Activated CD4-positive, CD25-positive, alpha-beta regulatory T cell treated with anti-CD3 and anti-CD28 coated beads, Interleukin-2, amount 50 U/mL, for 72 hours (primary cell): Measurements from ENCODE around the gene DCAF11.

Experiments used
- DNase-seq: peaks from one replicate; pipeline ENCODE4 v3.0.0; 2021

DCAF11 gene

DNA sequence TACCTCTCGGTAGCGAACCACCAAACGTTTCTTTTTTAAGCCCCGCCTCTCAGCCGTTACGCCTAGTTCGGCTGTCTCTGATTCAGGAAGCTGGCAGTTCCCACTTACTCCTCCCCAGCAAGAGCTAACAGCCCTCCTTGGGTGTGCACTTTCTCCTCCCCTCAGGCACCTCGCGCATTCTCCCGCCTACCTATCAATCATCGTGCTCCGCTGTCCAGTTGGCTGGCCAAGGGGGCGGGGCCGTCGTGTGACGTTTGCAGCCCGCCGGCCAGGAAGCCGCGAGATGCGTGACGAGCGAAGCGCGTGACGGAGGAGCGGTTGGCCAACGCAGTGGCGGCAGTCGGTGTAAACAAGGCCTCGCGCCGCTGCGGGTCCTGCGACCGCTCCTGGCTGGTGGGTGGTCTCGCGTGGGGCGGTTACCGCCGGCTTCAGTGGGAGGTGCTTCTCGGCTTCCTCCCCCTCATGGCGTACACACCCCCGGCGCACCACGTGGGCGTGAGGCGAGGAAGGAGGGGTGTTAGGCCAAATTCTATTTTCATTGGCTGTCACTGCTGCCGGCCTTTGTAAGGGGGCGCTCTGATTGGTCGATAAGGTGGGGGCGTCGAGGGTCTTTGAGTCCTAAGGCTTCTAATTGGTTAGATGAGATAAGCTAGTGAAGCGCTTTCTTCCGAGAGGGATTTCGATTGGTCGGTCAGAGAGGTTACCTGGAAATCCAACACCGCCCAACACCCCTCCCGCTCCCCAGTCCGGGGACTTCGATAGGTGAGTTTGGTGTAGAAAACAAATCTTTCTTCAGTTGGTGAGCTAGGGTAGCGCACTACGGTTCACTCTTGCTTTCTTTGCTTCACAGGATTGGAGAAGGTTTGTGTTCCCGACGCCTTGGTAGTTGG, at the start of gene DCAF11, which contains the start of gene NRL:
Gene DCAF11, plus strand, starts transcription at position 246 of the 890 bp plus-strand sequence. CDS start 818 bp downstream, outside the sequence.
Gene NRL, minus strand, starts transcription at position 418 of the 890 bp plus-strand sequence. CDS start 32,101 bp downstream, outside the sequence.
- DNase-seq = peak; percentile 97

DNA sequence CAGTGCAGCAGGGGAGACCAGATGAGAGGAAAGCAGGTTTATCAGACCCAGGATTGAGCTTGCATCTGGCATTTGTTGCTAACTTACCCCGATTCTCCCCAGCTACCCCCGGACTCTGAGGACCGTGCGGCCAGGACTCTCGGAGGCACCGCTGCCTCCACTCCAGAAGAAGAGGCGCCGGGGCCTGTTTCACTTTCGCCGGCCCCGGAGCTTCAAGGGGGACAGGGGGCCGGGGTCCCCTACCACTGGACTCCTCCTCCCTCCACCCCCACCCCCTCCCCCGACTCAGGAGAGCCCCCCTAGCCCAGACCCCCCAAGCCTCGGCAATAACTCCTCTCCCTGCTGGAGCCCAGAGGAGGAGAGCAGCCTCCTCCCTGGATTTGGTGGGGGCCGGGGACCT, 49.7 kb upstream of the DCAF11 start:
- no peak for DNase-seq

DNA sequence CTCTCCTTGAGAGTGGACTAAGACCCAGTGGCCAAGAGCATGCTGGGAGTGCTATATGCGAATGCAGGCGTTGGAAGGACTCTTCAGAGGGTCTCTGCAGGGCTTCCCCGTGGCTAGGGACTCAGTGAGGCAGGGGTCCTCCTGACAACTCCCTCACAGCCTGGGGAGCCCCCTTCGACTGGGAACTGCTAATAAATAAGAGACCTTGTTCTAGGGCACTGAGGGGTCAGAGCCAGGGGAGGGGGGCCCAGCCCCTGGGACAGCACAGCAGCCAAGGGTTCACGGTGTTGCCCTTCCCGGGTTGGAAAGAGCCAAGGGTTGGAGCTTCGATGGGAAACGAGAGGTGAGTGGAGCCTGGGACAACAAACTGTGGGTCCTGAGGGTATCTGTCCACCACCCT, 49.2 kb upstream of the DCAF11 start:
- DNase-seq = no peak

DNA sequence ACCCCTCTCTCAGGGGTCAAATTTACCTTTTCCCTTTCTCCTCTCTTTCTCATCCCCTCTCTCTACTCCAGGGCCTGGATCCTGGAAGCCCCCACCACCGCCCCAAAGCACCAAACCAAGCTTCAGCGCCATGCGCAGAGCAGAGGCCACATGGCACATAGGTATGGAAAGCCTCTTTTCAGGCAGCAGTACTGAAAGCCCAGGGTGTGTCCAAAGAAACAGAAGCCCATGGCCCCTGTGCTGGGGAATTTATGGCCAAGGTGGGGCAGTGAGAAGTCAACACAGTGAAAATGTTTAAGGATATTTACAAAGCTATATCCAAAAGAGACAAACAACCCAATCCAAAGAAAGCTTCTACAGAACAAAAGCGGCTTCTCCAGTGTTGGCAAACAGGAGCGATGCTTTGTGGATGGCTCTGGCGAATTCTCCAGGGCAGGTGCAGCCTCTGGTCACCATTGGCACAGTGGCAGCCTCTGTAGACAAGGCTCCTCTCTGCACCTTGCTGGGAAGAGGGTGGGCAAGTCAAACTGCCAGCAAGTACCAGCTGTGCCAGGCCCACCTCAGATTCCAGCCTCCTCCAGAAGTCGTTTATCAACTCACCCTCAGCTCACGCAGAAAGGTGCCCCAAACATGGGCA, 48.0 kb upstream of the DCAF11 start:
- DNase-seq = no peak

DNA sequence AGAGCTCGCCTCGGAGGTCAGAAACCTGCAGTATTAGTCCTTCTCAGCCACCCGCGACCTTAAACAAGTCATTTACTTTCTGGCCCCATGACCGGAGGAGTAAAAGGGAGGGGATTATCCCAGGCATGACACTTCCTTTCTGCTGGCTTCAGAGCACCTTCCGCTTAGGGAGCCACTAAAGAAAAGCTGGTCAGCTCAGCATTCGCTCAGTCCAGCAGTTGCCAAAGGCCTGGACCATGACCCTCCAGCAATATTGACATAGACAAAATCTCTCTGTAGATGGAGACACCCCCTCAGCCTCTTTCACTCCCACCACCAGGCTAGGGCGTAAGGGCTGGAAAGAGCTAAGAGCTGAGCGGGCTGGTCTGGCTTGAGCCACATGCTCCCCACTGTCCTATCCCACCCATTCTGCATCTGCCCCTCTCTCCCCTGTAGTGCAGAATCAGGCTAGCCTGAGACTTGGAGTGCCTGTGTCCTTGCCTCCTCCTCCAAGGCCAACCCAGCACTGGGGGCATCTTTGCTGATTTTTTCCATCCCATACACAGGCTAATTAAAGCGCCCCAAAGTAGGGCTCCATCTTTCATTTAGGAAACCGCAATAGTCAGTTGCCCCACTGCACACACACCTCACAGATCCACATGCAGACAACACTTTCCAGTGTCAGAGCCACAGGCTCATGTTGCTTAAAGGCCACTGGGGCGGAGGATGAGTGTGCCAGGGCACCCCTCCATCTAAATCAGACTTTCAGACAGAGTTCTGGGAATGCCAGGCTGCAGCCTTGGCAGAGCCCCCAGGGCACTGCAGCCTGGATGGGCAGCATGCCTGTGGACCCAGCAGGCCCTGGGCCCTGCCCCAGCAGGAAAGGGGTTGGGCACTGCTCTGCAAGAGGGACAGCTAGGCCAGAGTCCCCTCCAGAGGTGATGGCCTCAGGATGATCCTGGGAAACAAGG, 47.2 kb upstream of the DCAF11 start:
- no peak for DNase-seq

DNA sequence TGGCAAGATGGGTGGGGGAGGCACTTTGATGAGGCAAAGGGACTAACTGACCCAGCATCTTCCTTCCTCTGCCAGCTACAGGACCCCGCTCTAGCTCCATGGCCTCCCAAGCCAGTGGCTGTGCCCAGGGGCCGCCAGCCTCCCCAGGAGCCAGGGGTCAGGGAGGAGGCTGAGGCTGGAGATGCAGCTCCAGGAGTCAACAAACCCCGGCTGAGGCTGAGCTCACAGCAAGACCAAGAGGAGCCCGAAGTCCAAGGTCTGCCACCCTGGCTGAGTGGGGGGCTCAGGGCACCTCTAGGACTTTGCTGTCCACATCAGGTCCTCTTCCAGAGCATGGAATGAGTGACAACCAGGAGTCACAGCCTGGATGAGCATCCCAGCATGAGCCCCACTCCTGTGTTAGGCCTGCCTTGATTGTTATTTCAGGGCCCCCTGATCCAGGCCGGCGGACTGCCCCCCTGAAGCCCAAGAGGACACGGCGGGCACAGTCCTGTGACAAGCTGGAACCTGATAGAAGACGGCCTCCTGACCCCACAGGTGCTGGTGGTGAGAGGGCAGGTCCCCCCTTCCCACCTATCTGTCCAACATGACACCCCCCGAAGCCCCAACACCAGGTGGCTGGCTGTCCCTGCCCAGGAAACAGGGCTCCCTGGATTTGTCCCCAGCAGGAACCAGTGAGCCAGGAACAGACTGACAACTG, 45.7 kb upstream of the DCAF11 start:
- no peak for DNase-seq

DNA sequence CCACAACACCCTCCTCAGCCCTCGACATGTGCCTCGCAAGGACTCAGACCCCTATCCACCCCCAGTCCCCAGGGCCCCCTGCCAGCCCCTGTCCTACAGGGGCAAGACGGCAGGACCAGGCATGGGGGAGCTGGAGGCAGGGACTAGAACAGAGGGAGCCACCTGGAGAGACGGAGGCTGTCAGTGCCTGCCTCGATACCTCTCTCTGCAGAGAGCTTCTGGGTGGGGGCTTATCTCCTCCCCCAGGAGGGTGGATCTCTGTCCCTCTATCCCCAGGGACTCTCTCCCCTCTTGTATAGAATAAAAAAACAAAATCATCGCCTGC, 45.2 kb upstream of the DCAF11 start:
- no peak for DNase-seq

DNA sequence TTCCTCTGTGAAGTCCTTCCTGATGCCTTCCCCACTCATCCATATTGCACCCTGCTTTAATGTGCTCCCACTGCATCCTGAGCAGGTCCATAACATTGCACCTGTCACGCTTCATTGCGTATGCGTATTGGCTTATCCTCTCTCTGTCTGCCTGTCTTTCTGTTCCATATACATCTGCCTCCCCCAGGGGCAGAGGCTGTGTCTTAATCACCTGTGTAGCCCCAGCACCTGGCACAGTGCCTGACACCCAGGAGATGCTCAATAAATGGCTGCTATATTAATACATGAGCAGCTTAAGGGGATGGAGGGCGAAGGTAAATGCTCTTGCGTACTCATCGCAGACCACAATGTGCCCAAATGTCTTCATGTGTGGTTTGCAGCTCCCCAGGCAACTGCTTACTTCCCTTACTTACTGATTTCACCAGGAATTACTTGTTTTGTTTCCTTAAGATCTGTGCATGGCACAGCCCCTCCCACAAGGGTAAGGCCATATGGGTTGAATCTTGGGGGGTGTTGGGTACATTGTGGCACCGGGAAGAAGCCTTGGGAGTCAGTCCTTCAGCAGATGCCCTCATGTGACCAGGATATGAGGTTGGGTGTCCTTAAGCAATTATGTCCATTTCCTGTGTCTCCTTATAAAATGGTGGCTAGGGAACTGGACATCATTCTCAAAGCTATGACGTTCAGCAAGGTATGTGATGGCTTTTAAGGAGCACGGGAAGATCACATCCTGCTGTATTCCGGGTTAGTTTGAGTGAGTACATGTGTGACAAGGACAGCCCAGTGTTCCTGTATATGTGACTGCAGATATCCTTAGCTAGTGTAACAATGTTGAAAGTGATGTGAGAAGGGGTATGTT, 44.1 kb upstream of the DCAF11 start:
- DNase-seq = no peak

DNA sequence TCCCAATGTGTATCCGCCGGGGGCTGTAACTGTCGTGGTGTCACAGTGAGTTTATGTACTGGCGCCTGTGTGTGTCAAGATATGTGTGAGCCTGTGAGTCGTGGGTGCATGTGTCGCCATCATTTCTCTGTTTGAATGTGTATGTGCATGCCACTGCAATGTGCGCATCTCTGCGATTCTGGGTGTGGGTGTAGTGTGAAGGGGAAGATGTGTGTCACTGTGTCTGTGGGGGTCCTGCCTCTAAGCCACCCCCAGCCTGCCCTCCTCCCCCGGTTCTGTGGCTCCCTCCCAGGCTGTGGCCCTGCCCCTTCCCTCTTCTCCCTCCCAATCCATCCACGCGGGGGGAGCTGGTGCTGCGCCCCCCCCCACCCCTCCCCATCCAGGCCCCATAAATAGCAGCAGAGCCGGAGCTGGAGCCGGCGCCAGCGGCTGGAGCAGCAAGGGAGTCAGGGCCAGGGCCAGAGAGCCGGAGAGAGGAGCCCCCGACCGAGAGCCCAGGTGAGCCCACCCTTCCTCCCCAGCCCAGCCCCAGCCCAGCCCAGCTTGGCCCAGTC, 43.4 kb upstream of the DCAF11 start, which contains the start of gene CPNE6:
Gene CPNE6, plus strand, starts transcription at position 419 of the 554 bp plus-strand sequence. CDS start 1,375 bp downstream, outside the sequence.
- DNase-seq = no peak

DNA sequence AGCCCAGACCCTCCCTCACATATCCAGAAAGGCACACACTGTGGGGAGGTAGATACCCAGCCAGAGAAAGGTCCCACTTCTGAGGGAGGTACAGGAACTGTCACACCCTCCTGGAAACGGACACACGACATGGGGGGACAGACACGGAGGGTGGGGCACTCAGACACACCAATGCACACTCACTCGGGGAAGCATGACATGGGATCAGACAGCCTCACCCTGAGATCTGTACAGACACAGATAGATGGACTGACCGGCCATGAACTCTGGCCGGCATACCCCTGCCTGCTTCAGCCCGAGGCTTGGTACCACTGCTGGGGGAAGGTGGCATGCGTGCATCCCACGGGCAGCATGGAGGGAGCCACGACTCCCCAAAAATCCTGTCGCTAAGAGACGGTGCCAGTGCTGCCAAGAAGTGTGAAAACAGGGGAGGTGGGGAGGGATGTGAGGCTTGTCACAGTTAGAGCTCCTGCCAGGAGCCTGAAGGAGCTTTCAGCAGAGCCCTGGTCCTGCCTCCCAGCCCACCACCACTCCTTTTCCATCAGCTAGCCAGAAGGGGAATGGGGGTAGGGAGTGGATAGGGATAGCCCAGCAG, 42.6 kb upstream of the DCAF11 start:
- no peak for DNase-seq

DNA sequence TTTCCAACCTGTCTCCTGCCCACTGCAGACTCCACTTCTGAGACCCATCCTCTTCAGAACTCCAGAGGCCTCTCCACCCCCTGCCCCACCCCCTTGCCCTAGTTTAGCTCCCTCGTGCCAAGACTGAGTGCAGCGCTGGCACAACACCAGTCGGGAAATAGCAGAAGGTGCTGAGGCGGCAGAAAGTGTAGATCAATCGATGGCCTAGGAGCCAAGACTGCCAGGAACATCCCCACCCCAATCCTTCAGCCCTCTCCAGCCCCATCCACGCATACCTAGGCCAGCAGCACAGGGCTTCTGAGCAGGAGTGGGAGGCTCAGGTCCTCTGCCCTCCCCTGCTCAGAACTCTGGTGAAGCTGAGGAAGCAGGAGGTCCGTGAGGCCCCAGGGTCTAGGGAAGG, 42.1 kb upstream of the DCAF11 start:
- no peak for DNase-seq

DNA sequence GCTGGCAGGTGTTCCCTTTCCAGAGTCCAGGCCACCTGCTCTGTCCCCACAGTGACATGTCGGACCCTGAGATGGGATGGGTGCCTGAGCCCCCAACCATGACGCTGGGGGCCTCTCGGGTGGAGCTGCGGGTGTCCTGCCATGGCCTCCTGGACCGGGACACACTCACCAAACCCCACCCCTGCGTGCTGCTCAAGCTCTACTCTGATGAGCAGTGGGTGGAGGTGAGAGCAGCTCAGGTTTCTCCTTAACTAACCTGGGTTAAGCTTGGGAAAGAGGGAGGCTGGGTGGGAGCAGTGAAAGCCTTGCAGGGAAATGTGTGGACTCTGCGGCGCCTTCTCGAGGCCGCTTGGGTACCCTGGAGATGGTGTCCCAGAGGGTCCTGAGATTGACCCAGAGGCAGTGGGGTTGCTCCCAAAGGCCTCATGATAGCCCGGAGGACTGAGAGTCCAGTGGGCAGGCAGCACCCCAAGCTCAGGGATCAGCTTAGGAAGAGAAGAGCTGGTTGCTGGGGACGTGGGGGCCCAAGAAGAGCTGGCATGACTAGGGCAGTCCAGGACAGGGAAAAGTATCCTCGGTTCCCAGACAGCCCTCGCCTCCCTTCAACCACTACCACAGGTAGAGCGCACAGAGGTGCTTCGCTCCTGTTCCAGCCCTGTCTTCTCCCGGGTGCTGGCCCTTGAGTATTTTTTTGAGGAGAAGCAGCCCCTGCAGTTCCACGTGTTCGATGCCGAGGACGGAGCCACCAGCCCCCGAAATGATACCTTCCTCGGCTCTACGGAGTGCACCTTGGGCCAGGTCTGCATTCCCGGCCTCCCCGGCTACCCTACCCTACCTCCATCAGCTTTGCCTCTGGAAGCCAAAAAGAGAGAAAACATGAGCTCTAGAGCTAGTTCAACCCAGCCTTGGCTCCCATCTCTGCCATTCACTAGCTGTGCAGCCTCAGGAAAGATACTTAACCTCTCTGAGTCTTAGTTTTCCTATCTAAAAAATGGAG, 41.4 kb upstream of the DCAF11 start:
- DNase-seq = no peak

DNA sequence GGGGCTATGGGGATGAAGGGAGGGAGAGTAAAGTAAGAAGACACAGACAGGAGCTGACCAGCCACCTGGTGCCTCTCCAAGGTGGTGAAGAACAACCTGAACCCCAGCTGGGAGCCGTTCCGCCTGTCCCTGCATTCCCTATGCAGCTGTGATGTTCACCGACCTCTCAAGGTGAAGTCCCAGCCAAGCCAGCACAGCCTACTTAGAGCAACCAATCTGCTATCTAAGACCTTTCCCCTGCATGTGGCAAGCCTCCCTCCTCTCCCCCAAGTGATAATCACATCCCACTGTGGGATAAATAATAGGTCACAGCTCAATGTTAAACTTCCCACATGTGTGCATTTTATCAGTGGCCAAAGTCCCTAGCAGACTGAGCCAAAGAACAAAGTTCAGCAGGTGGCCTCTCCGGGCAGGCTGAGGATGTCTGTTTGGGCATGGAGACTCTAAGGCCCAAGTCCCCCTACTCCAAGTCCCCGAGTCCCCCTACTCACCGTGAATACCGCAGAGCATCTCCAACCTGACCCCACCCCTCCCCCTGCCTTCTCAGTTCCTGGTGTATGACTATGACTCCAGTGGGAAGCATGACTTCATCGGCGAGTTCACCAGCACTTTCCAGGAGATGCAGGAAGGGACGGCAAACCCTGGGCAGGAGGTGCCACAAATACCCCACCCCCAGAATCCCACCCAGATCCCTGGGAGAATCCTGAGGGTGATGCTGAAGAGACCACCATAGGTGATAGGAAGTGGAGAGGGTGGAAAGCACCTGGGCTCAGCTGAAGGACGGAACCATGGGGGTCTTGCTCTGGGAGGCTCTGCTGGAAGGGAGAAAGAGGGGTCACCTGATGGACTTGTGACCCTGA, 39.7 kb upstream of the DCAF11 start:
- no peak for DNase-seq

DNA sequence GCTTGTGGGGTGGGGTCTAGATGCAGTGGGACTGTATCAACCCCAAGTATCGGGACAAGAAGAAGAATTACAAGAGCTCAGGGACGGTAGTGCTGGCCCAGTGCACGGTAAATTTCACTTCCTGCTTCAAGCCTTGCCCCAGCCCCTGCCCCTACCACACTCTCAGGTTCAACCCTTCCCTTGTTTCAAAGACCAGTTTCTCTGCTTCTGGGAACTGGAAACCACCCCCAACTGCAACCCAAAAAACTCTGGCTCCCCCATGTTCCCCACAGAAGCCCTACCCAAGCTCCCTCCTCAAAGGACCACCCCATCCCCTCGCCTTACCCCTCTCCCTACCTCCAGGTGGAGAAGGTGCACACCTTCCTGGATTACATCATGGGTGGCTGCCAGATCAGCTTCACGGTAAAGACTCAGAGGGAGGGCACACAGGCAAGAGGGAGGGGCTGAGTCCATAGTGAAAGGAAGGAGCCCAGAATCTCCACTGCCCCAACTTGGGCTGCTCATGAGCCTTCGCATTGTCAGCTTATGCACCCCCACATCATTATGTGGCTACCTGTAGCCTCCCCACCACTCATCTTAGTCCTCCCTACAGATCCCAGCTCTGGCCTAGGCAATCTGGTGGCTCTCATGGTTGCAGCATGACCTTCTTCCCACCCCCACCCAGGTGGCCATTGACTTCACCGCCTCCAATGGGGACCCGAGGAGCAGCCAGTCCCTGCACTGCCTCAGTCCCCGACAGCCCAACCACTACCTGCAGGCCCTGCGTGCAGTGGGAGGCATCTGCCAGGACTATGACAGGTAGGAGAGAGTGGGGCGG, 38.9 kb upstream of the DCAF11 start:
- no peak for DNase-seq

DNA sequence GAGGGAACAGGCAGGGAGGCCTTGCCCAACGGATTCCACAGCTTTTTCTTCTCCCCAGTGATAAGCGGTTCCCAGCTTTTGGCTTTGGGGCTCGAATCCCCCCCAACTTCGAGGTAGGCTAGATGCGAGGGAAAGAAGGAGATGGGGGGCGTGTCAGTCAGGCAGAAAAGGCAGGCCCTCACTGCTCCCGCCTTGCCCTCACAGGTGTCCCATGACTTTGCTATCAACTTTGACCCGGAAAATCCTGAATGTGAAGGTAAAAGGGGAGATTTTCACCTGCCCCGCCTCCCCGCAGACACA, 38.3 kb upstream of the DCAF11 start:
- DNase-seq = no peak

DNA sequence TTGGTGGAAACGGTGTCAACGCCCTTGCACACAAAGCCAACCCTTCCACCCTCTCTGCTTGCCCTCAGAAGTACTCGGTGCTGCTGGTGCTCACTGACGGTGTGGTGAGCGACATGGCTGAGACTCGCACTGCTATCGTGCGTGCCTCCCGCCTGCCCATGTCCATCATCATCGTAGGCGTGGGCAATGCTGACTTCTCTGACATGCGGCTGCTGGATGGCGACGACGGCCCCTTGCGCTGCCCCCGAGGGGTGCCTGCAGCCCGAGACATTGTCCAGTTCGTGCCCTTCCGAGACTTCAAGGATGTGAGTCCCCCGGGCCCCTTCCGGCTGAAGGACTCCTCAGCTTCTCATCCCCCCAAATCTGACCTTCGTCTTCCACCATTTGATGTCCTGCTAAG, 37.5 kb upstream of the DCAF11 start:
- no peak for DNase-seq

DNA sequence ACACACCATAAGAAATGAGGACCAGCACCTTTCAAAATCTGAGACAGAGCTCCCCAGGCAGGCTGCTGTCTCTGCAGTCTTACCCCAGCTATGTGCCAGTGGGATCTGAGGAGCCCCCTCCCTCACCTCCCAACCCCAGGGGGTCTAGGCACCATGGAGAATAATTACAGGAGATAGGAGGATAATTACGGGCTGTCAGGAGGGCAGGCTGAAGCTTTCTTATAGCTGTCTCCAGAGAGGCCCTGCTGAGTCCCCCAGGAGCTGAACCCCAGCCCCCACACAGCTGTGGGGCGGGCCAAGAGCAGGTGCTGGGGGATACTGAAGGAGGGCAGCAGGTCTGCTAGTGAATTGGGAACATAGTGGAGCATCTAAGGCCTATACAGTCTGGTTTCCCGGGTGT, 36.4 kb upstream of the DCAF11 start:
- no peak for DNase-seq
